DMS53 treated with DMSO at 0.1 percent for 48 hours (cell line): ENCODE results near the gene ATP5F1D.

Experiments
- DNase-seq: peaks from one replicate; lab custom pipeline; 2025; ENCODE audit not compliant: unreplicated experiment; lab: John Stamatoyannopoulos, UW

ATP5F1D gene

DNA sequence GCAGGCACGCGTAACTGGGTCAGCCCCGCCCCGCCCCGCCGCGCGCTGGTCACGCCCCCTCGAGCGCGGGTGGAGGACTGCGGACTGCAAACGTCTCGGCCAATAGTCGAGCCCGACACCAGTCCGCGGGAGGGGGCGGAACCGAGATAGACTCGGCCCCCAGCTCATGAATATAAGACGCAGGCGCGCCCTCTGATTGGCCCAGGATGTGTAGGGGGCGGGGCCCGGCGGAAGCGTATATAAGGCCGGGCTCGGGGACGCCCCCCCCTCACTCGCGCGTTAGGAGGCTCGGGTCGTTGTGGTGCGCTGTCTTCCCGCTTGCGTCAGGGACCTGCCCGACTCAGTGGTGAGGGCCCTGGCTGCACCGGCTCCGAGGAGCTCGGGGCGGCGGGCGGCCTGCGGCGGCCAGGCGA lies 27.5 kb downstream of the ATP5F1D start, which contains the start of gene CIRBP:
TSS of gene CIRBP (plus strand) at position 268 of the 413 bp plus-strand sequence. CDS start 1,602 bp downstream, outside the sequence.
- DNase-seq: peak; percentile 87

DNA sequence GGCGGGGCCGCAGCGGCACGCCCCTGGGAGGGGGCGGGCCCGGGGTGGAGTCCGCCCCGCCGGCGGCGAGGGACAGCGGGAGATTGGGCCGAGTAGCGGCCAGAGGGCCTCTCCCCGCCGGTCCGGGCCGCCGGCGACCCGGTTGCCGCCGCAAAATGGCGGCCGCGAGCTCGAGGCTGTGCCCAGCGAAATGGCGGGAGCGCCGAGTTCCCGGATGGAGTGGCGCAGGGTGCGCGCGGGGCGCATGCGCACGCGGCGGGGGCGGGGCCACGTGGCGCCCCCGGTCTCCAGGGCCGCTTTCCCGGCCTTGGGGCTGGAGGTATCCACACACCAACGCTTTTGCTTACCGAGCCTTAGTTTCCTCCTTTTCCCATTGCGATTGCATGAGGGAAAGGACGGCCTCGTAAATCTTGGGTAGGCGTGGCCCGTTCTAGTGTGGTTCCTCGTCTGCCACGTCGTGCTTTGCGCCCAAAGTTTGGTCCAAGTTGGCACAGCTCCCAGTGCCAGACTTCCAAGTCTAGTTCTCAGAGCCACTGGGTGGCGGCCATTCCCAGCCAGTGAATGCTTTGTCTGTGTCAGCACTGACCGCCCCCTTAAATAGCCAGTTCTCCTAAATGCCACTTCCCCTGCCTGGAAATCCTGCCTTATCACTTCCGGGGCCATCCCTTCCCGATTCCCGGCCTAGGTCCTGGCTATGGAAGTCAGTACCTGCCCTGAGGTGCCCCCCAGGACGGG lies 28.1 kb downstream of the ATP5F1D start:
- peak; percentile 41 for DNase-seq

DNA sequence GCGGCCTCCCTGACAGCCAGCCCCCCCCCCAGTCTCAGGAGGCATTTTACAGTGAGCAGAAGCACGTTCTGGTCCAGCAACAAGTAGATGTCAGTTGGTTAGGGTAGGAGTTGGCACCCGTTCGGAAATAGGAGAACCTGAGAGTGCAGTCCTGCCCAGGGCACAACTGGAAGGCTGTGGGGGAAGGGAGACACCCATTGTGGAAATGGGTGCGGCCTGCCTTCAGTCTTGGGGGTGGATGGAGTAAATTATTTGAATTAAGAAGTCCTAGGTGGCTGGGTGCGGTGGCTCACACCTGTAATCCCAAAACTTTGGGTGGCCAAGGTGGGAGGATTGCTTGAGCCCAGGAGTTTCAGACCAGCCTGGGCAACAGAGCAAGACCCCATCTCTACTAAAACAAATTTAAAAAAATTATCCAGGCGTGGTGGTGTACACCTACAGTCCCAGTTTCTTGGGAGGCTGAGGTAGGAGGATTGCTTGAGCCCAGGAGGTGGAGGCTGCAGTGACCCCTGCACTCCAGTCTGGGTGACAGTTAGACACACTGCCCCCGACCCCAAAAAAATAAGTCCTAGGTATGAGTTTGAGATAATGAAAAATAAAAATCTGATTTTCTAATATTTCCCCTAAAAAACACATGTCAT lies 28.8 kb downstream of the ATP5F1D start:
- DNase-seq: no peak

DNA sequence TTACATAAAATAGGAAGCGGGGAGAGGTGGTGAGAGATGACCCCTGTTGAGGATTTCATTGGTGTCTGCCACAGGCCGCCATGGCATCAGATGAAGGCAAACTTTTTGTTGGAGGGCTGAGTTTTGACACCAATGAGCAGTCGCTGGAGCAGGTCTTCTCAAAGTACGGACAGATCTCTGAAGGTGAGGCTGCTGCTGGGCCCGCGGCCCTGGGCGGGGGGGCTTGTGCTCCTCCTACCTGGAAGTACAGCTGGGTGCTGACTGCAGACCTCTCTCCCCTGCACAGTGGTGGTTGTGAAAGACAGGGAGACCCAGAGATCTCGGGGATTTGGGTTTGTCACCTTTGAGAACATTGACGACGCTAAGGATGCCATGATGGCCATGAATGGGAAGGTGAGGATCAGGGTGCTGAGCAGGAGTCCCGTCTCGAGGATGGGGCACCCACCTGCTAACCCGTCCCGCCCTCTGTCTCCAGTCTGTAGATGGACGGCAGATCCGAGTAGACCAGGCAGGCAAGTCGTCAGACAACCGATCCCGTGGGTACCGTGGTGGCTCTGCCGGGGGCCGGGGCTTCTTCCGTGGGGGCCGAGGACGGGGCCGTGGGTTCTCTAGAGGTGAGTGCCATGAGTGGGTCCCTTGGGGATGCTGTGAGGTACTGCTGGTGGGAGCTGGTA lies 29.4 kb downstream of the ATP5F1D start:
- DNase-seq: no peak

DNA sequence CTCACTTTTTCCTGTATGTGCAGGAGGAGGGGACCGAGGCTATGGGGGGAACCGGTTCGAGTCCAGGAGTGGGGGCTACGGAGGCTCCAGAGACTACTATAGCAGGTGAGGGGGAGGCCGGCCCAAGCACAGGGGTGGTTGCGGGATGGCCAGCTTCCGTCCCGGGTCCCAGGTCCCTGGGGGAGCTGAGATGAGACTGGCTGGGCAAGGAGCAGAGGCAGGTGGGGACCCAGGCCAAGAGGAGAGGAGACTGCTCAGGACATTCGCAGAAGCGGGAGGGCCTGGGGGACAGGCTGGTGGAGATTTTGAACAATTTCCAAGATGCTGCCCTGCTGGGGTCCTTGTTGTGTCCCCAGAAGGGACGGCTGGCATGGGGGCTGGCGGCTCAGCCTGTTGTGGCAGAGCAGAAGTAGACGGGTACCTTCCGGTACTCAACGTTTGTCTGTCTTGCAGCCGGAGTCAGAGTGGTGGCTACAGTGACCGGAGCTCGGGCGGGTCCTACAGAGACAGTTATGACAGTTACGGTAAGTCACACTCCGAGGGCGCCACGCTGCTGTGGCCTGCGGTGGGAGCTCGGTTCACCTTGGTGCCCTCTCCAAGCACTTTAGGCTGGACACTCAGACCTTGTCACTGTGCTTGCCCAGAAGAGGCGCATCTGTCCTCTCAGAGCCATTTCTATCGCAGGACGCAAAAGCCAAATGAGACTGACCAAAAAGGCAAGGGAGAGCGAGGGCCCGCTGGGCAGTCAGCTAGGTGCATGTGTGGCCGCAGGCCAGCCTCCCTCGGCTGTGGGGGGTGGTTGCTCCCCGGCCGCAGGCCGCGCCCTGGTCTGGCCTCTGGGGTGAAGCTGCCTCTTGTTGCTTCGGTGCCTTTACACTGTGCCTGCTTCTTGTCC lies 30.2 kb downstream of the ATP5F1D start:
- DNase-seq: no peak

DNA sequence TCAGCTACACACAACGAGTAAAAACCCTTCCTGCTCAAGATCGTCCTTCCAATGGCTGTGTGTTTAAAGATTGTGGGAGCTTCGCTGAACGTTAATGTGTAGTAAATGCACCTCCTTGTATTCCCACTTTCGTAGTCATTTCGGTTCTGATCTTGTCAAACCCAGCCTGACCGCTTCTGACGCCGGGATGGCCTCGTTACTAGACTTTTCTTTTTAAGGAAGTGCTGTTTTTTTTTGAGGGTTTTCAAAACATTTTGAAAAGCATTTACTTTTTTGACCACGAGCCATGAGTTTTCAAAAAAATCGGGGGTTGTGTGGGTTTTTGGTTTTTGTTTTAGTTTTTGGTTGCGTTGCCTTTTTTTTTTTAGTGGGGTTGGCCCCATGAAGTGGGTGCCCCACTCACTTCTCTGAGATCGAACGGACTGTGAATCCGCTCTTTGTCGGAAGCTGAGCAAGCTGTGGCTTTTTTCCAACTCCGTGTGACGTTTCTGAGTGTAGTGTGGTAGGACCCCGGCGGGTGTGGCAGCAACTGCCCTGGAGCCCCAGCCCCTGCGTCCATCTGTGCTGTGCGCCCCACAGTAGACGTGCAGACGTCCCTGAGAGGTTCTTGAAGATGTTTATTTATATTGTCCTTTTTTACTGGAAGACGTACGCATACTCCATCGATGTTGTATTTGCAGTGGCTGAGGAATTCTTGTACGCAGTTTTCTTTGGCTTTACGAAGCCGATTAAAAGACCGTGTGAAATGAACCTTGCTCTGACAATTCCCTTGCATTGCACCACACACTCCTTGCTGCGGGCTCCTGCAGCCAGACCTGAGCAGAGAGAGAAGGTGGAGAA lies 31.1 kb downstream of the ATP5F1D start:
- no peak for DNase-seq

DNA sequence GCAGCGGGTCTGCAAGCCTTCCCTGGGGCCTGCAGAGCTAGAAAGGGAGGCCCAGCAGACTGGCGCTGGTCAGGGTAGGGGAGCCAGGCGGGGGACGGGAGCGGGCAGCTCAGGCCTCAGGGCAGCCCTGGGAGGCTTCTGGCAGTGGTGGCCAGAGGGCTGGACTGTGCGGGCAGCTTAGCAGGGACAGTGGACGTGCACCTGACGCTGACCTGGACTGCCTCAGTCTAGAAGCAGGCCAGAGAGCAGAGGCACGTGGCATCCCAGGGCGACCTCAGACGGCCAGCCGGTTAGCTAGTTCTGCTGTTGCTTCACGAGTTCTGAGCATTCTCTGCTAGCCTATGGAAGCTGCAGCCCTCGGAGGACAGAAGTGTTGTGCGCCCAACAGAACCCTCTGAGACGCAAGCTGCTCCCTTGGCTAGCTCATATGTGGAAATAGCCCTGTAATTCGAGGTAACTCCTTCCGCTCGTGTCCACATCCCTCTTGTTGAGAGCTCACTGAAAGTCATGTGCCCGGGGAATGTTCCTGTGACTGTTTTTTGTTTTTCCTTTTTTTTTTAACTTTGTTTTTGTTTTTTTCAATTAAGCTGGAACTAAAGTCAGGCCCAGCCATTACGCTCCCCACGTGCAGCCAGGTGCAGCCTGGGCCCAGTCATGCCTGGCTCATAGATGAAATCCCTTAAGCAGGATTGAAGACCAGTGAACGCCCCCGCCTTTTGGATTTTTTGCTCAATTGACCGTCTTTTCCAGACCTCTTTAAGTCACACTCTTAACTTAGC lies 31.9 kb downstream of the ATP5F1D start:
- DNase-seq: no peak

DNA sequence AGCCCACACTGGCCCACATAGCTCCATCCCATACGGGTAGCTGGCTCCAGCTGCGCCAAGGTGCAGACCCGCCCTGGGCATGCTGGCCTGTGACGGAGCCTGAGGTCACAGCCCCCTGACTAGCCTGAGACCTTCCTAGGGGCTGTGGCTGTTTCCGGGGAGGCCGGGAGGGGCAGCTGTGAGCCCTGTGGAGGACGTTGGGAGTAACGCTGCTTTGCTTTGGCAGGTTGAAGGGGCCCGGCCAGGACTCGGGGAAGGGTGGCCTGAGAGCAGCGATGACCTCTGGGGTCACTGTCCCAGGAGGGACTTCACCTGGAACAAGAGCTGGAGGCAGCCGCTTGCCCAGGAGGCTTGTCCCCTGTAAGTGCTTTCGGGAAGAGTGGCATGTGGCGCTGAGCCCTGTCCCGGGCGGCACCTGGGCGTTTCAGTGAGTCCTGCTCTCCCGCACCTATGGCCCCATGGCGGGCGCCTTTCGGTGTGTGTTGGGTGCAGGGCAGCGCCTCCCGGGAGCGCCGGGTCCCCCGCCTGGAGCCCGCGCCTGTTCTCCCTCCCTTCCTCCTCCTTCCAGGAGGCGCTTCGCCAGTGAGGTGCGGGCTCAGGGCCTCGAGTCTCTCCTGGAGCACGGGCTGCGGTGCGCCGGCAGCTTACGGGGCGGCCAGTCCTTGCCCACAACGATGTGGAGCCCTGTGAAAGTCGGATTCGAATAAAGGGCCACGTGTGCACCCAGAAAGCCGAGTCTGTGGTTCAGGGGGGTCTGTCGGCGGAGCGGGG lies 32.7 kb downstream of the ATP5F1D start:
- DNase-seq: no peak

DNA sequence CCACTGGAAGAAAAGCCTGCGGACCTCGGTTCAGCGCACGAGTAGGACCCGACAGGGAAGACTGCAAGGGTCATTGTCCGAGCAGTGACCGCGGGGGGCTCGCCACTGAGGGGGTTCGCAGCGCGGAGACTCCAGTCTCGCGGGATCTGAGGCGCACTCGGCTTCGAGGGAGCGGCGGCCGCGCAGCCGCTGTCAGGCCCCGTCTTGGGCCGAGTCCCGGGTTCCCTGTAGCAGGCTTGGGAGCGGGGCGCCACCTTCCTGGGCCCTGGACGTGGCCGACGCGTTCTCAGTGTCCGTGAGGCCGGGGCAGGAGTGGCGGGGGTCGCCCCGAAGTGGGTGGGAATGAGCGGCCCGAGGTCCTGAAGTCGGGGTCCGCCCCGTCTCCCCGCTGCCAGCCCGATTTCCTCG lies 33.3 kb downstream of the ATP5F1D start:
- no peak for DNase-seq

DNA sequence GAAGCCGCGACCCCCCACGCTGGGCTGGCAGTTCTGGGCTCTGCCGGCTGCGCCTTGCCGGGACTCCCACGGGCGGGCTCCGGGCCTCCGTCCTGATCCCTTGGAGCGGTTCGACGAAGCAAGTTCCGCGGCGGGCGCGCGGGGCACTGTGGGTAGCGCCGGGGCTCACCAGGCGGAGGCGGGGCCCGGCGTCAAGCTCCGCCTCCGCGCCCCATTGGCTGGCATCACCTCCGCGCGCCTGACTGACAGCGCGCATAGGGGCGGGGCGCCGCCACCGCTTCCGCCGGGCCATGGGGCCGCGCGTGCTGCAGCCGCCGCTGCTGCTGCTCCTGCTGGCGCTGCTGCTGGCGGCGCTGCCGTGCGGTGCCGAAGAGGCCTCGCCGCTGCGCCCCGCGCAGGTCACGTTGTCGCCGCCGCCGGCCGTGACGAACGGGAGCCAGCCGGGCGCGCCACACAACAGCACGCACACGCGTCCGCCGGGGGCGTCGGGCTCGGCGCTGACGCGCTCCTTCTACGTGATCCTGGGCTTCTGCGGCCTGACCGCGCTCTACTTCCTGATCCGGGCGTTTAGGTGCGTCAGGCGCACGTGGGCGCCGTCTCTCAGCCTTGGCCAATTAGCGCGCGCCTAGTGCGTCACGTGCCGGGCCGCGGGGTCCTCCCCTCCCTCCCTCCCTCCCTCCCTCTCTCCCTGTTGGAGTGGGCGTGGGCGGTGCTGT lies 33.9 kb downstream of the ATP5F1D start, which contains the start of gene FAM174C:
TSS of gene FAM174C (plus strand) at position 271 of the 716 bp plus-strand sequence. CDS start at position 291, 20 bp downstream.
- DNase-seq: peak; percentile 76

DNA sequence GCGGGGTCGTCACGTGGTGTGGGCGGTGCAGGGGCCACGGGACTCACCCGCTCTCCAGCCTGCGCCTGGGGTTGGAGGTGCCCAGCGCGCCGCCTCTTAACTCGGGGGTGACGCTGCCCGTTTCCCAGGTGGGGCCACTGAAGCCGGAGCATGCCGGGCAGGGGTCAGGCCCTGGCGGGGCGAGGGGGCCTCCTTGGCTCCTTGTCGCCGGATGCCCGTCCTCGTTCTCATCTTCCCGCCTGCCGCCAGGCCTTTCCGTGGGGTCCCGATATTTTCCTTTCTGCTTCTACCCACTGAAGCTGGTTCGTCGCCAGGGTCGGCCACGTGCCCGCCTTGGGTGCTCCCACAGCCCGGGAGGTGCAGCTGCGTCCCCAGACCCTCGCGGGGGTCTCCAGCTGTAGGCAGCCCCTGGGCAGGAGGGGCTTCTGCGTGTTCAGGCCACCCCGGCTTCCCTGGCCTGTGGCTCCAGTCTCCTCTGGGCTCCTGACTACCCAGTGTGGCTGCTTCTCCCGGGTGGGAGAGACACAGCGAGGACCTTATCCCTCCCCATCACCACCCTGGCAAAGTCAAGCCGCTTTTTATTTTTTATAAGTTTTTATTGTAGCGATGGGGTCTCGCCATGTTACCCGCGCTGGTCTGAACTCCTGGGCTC lies 34.6 kb downstream of the ATP5F1D start:
- DNase-seq: no peak

DNA sequence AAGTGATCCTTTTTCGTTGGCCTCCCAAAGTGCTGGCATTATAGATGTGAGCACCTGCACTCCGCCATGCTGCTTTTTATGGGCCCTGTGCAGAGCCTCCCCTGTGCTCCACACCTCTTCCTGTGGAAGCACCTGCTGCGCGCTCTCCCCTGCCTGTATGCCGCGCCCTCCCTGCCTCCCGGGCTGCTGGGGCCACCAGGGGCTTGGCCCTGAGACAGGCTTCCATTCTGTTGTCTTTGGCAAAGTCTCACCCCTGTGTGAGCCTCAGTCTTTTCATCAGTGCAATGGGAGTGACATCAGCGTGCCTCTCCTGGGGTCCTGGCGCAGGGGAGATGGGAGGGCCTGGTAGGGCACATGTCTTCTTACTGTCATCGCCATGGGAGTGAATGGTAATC lies 35.1 kb downstream of the ATP5F1D start:
- DNase-seq: no peak

DNA sequence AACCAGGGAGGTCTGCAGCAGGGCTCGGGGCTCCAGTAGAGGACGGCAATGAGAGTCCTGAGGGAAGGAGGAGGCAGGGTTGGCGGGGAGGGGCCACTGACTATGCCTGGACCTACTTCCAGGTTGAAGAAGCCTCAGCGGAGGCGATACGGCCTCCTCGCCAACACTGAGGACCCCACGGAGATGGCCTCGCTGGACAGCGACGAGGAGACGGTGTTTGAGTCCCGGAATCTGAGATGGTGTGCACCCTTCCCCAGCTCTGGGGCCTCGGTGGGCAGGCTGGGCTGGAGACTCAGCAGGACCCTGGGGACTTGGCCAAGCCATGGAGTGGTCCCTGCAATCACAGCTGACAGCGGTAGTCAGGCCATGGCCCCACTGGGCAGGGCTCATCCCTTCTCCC lies 35.5 kb downstream of the ATP5F1D start:
- no peak for DNase-seq

DNA sequence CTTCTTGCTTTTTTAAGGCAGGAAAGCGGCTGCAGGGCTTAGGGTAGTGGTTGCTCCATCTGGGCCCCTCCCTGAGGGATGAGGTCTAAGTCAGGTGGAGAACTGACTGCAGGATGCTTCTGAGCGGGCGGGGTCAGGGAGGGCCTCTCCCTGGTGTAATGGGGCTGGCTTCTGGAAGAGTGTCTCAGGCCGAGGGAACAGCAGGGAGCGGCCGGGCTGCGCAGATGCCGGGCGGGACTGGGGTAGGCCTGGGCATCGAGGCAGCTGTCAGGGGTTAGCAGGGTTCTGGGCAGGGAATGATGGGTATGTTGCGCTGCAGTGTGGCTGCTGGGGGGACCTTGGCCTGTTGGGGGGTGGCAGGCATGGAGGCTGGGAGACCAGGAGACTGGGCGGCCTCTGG lies 36.5 kb downstream of the ATP5F1D start:
- DNase-seq: no peak

DNA sequence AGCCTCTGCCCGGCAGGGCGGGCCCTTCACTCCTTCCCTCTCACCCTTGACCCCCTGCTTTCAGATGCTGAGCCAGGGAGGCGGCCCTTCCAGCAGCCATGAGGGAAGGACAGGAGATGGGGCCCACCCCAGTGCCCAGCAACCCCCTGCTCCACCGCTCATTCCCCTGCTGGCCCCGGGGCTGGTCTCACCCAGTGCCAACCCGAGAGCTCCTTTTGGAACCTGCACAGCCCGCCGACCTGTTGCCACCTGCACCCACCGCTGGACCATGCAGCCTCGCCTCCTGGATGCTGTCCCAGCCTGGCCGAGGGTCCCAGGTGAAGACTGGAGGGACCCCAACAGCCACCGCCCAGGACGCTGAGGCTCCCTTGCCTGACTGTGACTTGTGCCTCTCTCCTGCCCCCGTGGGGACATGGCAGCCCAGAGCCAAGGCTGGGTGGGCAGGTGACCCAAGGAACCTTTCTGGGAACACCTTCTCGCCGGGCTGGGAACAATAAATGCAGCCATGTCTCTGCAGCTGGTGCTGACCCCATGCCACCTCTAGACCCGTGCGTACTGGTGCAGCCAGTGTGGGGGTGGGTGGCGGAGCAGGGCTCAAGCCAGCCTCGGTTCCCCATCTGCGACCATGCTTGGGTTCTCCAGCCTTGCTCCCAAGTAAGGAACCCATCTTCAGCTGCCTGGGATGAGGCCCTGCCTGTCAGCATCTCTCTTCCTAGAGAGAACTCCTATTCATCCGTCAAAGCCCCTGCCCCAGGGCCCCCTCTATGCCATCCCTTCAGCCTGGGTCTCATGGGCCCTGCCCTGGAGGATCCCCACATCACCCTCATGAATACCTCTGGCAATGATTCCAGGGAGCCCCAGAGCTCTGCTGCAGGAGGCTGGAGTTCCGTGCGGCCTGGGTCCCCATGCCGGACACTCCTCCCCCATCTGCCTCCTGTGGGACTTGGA lies 37.4 kb downstream of the ATP5F1D start:
- DNase-seq: no peak

DNA sequence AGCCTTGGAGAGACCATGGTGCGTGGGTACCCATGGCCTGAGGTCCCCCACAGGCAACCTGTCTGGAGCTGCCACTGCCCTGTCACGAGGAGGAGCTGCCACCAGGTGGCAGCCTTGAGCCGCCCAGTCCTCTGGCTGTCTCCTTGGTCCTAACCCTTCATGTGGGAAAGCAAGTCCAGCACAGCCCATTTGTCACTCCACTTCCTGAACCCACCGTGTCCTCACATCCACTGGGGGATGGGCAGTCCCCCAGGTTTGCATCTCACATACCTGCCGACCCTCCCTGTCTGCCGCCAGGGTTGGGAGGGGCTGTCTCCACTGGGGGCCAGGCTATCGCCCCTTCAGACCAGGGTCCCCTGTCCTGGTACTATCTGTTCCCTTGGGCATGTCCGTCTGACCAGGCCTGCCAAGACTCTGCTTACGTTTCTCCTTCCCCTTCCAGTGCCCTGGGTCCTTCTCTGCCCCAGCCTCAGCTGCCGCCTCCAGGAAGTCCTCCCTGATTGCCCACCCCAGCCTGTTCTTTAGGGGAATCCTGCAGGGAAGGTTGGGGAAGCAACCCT lies 38.3 kb downstream of the ATP5F1D start:
- peak; percentile 48 for DNase-seq
